GM19324 (cell line): ENCODE results near the gene NOC4L.

Experiments used
- ATAC-seq: cut with Tn5 transposase; IDR thresholded peaks from one replicate; pipeline ENCODE4 v1.9.1; 2021; ENCODE audit warnings: mild to moderate bottlenecking, moderate library complexity; ENCODE audit not compliant: unreplicated experiment, low FRiP score

Gene NOC4L

DNA sequence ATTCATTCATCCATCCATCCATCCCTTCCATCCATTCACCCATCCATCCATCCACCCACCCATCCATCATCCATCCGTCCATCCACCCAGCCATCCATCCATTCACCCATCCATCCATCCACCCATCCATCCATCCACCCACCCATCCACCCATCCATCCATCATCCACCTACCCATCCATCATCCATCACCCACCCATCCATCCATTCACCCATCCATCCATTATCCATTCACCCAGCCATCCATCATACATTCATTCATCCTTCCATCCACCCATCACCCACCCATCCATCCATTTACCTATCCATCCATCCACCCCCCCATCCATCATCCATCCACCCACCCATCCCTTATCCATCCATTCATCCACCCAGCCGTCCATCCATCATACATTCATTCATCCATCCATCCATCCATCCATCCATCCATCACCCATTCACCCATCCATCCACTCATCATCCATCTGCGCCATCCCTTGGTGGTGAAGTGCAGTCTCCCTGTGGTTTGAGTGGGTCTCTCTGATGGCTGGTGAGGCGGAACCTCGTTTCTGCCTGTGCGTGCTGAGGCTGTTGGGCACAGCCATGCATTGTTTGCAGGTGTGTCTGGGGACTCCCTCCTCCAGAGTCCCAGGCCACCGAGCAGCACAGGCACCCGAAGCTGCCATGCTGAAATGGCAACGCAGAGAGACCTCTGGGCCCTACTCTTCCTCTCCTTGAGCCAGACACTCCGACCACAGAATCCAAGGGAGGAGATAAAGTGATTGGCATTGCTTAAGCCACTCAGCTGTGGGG is 22.7 kb downstream of the NOC4L start:
- ATAC-seq: no peak

DNA sequence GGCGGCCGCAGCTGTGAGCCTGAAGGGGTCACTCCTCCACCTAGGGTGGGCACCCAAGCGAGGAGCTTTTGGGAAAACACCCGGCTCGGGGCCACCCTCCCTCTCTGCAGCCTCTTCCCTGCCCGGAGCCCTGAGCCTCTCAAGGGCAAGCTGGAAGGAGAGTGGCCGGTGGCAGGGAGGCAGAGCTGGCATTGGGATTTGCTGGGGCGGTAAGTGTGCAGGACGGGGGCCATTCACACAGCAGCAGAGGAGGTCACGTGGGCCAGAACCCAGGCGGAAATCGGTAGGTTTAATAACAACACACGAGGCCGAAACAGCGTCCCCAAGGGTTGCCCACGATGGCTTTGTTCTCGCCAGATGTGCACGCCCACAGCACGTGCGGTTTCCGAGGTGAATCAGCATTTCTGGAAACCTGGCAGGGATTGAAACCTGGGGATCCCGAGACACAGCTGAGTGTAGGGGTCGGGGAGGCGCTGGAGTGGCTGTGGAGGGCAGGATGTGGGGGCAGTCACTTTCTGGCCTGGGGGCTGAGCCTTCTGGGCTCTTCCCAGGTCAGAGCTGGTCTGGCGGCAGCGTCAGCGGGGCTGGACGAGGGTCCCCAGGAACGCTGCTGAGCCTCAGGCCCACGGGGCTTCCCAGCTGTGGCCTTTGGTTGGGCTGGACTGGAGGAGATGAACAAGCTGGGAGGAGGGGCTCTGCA is 23.5 kb downstream of the NOC4L start:
- no peak for ATAC-seq

DNA sequence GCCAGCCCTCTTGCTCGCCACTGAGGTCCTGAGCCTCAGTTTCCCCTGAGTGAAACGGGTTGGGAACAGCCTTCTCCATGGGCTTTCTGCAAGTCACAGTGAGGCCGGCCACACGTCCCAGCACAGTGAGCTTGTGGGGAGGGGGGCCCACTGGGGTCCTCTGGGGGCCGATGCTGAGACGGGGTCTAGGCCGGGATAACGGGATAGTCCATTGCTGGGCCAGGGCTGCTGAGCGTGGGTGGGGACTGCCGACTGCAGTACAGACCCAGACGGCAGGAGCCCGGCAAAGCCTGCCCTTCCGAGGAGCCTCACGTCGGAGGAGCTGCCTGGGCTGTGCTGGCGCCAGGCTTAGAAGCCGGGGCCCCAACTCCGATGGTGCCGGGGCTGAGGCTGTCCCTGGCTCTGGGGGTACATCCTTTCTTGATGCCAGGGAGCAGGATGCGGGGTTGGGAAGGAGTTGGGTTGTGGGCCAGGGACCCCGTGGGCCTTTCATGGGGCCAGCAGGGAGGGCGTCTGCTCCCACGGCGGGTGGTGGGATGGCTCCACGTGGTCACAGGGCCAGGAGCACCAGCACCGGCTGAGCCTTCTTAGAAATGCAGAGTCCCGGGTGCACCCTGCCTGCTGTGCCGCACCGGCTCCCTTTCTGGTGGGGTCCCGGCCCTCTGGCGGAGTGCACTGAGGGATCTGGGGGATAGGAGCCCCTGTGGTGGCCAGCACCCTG is 24.2 kb downstream of the NOC4L start:
- ATAC-seq: no peak

DNA sequence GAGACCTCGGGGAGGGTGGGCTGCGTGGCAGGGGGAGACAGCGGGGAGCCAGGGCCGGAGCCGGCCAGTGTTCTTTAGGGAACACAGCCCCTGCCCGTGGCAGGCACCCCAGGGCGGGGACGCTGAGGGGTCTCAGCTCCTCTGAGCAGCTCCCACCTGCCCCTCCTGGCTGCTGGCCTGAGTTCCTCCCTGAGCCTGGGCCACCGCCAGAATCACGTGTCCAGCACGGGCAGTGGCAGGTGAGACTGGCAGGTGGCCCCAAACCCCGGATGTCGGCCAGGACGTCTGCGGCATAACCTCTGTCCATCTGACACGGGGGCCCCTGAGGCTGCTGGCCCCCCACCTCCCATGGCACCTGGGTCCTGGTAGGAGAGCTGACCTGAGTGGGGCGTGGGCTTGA is 25.1 kb downstream of the NOC4L start:
- ATAC-seq: no peak

DNA sequence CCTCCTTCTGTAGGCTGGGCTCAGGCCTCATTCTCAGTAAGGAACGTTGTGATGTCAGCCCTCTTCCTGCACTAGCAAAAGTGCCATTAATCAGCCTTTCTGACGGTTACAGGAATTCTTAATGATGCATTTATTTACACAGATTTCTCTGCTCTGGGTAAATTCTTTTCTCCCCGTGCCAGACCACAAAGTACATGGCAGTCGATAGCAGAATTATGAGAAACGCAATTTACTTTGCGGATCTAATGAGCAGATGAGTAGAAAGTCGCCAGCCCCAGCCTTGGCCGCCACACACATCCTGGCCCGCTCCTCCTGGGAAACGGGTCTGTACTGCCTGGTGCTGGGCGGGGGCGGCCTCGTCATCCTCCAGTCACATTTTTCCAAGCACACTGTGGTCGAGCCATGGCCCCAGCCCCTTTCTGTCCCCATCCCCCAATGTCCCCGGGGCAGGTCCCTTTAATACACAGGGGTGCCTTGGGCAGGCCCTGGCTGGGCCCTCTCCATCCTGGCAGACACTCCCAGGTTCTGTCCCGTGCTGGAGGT is 25.9 kb downstream of the NOC4L start:
- ATAC-seq: no peak

DNA sequence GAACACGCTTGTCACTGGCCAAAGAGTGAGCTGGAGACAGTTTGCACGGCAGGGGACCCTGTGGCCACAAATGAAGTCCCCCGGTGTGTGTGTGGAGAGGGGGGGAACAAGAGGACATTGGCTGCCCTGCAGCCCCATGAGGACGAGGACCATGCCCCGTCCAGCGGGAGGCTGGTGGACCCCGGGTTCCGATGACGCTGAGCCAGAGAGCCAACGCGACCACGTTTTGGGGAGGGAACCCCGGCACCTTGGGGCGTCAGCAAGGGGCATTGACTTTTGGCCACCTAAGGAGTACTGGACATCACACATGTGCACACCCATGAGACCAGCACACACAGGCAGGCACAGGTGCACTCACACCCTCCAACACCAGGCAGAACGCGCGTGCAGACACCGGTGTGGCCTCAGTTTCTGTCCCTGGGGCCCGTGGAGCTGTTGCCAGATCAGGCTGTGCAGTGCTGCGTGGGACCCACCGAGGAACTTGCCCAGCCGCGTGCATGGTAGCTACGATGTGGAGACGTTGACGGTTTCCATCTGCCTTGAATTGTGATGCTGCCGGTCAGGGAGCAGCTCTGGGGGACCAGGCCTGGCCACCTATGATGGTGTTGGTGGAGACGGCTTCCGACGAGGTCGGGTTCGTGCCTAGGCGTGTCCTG is 26.5 kb downstream of the NOC4L start:
- no peak for ATAC-seq

DNA sequence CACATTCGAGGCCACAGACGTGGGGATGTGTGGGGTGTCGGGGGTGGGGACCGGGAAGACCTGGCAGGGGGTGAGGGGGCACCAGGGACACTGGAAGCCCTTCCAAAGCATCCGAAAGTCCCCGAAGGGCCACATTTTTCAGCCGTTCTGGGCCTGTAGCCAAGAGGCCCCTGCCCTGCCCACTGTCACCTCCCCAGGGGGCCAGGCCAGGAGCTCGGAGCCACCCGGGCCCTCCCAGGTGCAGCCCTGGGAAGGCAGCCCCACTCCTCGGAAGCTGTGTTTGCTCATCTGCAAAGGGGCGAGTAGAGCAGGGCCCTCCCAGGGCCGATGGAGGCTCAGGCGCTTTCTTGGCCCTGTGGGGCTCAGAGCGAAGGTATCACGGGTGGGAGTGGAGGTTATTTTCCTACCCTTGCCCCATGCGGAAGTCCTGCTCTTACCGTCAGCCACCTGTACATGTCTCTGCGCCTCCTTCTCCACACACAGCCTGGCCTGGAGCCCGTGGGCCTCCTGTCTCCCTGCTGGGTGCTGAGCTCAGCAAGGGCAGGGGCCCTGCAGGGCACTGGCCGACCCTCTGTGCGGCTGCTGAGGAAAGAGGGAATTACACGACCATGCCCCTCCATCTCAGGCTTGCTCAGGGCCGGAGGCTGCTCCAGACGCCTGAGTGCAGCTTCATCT is 27.2 kb downstream of the NOC4L start:
- no peak for ATAC-seq

DNA sequence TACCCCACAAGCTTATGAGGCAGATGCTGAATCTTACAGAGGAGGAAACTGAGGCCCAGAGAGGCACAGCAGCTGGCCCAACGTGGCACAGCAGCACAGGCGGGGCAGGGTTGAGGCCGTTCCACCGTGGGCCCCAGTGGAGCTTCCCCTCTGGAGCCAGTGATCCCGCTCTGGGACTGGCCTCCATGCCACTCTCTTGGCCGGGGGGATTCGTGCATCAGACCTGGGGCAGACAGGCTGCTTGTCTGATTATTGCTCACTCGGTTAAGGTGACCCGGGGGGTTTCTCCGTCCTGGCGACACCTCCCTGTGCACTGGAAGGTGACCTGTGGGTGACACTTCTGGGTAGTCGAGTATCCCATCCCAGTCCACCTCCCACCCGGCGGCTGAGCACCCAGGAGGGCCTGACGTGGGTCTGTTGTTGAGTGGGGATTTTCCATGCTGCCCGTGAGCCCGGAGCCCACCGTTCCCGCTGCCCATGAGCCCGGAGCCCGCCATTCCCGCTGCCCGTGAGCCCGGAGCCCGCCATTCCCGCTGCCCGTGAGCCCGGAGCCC is 27.8 kb downstream of the NOC4L start:
- ATAC-seq: no peak

DNA sequence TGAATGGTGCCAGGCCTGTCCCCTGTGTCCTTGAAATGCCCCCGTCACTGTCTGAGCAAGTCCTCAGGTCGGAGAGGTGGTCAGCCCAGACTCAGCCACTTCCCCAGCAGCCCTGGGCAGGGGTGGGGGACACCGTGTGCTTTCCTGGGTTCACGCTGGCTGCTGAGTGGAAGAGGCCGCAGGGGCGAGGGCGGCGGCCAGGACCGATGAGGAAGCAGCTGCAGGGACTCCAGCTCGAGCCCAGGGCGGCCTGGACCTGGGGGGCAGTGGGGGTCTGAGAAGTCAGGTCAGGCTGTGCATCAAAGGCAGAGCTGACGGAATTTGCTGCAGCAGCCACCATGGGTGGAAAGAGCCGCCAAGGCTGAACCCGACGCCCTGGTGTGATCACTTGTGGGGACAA is 28.4 kb downstream of the NOC4L start:
- no peak for ATAC-seq

DNA sequence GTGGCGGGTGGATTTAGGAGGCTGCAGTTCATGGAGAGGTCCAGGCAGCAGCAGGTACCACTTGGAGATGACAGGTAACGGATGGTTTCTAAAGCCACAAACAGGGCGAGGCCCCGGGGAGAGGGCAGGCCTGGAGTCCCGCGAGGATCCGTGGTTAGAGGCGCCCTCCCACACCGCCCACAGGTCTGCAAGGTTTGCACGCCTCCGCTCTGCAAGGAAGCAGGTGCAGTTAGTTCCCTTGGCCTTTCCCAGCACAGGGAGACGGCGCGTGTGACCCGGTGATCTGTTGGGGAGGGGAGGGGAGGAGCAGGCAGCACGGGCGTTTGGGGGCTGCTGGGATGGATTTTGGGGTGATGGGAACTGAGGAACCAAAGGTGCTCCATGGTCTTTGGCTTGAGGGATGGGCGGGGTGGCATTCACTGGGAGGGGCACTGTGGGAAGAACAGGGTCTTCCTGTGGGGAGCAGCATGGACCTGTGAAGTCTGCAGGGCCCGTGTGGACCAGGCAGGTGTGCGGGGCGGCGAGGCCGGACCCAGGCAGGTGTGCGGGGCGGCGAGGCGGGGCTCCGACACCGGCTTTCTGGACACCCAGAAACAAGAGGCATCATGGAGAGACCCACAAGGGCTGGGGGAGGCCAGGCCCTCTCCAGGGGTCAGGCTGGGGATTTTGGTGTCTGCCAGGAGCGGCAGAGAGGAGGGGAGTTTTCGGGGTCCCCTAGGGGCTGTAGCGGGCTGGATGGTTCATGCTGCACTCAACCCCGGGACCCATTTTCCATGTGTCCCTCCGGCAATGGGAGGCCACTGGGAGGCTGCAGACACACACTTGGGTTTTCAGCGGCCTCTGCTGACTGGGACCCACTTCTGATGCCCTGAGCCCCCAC is 29.1 kb downstream of the NOC4L start:
- ATAC-seq: no peak

DNA sequence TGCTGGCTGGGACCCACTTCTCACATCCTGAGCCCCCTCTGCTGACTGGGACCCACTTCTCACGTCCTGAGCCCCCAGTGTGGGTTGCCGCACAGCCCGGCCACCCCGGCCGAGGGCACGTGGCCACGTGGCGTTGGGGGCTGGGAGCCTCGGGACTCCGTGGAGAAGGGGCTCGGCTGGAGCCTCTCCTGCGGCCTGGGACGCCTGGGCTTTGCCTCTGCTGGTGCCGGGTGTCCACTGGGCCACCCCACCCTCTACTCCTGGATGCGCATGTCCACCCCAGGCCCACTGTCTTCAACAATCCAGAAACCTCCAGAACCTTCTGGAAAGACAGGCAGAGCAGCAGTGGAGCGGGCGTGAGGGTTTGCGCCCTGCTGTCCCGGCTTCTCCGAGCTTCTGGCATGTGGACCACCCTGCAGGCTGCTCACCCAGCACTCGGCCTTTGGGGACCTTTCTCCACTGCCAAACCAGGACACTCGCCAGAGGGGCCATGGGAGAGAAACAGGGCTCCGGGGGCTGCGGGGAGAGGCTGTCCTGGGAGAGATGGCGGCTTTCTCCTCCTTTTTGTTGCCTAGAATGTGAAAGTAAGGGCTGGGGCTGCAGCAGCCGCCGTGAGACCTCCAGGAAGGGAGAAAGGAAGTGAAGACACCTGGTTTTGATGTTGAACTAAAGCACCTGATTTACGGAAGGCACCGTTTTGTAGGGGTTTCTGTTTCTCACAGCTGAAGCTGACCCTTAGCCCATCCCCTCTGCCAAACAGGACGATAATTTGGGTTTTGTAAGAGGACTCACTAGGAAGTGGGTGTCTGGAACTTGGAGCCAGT is 30.0 kb downstream of the NOC4L start:
- no peak for ATAC-seq

DNA sequence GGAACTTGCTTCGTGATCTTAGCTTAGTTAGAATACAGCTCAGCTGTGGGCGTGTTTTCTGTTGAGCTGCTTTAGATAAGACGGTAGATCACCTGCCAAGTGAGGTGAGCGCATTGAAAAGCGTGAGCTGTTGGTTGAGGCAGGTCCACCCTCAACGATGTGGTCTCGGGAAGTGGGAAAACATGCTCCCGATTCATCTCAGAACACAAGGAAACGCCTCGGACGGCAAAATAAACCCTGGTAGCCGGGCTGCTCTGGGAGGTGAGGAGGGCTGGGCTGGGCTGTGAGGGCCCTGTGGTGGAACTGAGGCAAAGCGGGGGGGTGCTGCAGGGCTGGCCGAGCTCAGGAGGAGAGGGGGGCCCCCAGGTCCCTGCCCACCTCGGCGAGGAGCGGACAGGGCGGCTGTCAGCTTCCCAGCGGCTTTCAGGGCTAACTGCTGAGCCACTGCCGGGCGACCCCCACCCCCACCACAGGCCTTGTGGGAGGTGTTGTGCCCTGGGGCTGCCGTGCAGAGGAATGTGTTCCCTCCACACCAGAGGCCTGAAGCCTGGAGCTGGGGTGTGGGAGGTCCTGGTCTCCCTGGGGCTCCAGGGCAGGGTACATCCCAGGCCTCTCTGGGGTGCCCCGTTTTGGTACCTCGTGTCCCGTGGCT is 30.7 kb downstream of the NOC4L start:
- ATAC-seq: no peak

DNA sequence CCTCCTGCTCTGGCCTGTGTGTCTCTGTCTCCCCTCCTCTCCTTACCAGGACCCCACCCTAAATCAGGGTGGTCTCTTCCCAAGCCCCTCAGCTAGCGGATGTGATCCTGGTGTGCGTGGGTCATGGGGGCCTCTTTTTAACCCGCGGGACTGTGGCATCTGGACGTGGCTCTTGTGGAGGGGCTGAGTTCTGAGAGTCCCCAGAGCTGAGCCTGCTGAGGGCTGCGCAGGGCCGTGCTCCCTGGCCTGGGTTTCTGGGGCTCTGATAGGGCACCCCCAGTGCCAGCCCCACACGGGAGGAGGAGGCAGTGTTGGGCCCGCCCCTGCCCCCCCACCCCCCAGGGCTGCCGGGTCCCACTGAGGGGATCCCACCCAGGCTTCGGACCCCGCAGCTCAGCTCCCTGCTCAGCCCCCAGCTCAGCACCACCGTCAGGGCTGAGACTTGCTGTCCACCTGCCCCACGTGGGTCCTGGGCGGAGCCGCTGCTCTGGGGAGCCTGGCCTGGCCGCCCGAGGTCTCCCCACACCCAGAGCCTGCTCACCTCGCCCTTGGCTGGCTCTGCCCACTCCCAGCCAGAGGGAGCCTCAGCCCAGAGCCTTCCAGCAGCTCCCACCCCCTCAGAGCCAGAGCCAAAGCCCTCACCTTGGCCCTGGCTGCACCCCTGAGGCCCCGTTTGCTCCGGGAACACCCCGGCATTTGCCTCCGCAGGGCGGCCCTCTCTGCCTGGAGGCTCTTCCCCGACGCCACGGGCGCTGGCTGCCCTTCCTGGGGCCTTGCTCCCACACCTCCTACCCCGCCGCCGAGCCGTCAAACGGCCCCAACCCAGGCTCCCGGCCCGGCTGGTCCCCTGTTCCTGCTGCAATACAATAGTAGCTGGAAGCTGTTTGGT is 31.5 kb downstream of the NOC4L start:
- no peak for ATAC-seq

DNA sequence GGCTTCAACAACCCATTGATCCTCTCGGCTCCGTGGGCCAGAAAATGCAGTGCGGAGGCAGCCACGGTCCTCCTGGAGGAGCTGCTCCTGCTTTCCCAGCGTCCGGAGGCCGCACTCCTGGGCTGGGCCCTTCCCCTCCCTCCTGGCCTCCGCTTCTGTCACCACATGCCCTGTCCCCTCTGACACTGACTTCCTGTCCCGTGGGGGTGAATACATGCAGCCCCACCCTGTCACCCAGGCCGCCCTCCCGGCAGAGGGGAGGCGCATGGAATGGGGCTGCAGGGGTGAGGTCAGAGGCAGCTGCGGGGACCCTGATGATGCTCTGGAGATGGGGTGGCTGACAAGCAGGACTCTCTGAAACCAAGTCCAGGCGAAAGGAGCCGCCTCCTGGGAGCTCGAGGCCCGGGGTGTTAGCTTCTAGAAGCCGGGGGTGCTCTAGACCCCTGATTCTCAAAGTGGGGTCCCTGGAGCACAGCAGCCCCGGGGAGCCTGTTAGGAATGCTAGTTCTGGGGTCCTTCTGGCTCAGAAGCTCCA is 32.2 kb downstream of the NOC4L start:
- no peak for ATAC-seq

DNA sequence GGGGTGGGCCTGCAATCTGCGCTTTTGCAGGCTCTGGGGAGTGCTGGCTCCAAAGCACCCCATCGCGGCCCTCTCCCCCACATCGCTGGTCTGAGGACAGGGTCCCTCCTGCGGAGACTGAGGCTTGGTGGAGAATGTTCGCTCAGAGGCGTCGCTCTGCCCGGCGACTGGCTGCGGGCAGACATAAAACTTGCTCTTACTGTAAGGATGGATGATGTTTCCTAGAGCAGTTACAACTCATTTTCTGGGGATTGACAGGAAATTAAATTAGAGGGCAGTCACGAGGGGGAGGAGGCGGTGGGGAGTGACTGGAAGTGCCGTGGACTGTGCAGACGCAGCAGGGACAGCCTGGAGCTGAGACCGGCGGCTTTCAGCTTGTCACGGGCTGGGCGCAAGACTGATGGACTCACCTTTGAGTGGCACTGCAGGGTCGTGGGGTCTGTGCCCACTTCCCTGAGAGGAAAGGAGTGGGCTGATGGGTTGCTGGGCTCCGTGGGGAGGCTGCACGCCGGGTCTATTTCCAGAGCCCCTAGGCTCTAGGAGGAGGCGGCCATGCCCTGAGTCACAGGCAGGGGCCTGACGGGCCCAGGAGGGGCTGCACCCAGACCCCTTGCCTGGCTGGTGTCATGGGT is 32.8 kb downstream of the NOC4L start:
- no peak for ATAC-seq

DNA sequence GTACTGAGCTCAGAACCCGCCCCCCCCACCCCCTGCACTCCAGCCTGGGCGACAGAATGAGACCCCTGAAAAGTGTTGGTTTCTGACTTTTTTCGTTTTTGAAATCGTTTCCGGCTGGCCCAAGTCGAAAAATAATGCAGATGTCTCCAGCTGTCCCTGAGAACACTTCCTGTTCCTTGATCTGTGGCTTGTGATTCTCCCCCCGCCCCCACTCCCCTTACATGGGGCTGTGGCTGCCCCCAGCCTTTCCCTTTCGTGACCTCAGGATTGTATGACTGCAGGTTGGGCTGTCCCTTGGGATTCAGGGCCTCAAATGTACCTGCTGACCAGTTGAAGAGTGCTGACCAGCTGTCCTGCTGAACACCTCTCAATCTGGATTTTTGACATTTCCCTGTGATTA is 34.1 kb downstream of the NOC4L start:
- no peak for ATAC-seq
